IMR-90 (cell line): Measurements from ENCODE around the gene NARF. TPM values are rescaled to one million over a fixed set of nuclear protein-coding genes. Genes with fewer than 3 reads are reported as not detected.

Source experiments
- ATAC-seq: fragments of 200-7000 bp; cut with Tn5 transposase; 2 replicates; pipeline ENCODE4 v1.9.1; 2020; ENCODE audit warnings: low read depth, mild to moderate bottlenecking, moderate library complexity
- BruUV-seq: library from RNA; stranded (reverse); fragments of 400-500 nt; replicated peaks from 2 replicates; lab custom pipeline; 2021; lab: Mats Ljungman, UMichigan
- CTCF ChIA-PET: fragments of 300-600 bp; formaldehyde crosslinking; extraction: SDS; loops from one replicate; lab custom pipeline; 2021; ENCODE audit warnings: antibody characterized with exemption; lab: Yijun Ruan, JAX
- POLR2A ChIA-PET: fragments of 300-600 bp; sonication (Branson Sonifier 250); formaldehyde crosslinking; loops from one replicate; lab custom pipeline; 2022; ENCODE audit warnings: antibody characterized with exemption; ENCODE audit not compliant: unreplicated experiment; lab: Charles Lee
- DNase-seq: peaks from one replicate; pipeline ENCODE4 v3.0.0; 2013
- H2AFZ ChIP-seq: replicated peaks from 2 replicates; pipeline ENCODE3; 2013; ENCODE audit warnings: low read length, mild to moderate bottlenecking; ENCODE audit not compliant: poor library complexity
- H2AK5ac ChIP-seq: 2 replicates; pipeline ENCODE4 v1.6.1; 2013; ENCODE audit warnings: low read depth, low read length, inconsistent platforms
- H2AK9ac ChIP-seq: replicated peaks from 2 replicates; pipeline ENCODE3; 2013; ENCODE audit warnings: mild to moderate bottlenecking, low read depth, low read length, moderate library complexity; ENCODE audit not compliant: poor library complexity
- H2BK120ac ChIP-seq: 2 replicates; pipeline ENCODE4 v1.6.1; 2013; ENCODE audit warnings: low read depth, low read length, inconsistent platforms
- H2BK15ac ChIP-seq: 3 replicates; pipeline ENCODE4 v1.6.1; 2013; ENCODE audit warnings: low read depth, low read length, inconsistent platforms
- H2BK20ac ChIP-seq: 2 replicates; pipeline ENCODE4 v1.6.1; 2013; ENCODE audit warnings: low read depth, mild to moderate bottlenecking, inconsistent platforms, low read length, moderate library complexity
- H2BK5ac ChIP-seq: 2 replicates; pipeline ENCODE4 v1.6.1; 2013; ENCODE audit warnings: mild to moderate bottlenecking, low read depth, low read length, inconsistent platforms; ENCODE audit not compliant: poor library complexity, severe bottlenecking
- H3K14ac ChIP-seq: replicated peaks from 2 replicates; pipeline ENCODE4 v1.6.1; 2013; ENCODE audit warnings: low read depth, low read length, inconsistent platforms
- H3K18ac ChIP-seq: 2 replicates; pipeline ENCODE4 v1.6.1; 2013; ENCODE audit warnings: low read depth, low read length, control low read depth
- H3K23ac ChIP-seq: 2 replicates; pipeline ENCODE4 v1.6.1; 2013; ENCODE audit warnings: low read depth, low read length, inconsistent platforms
- H3K27ac ChIP-seq: 2 replicates; pipeline ENCODE4 v1.5.1; 2013; ENCODE audit warnings: mild to moderate bottlenecking, control low read depth, low read length; ENCODE audit not compliant: insufficient read depth
- H3K27me3 ChIP-seq: 2 replicates; pipeline ENCODE4 v1.6.1; 2013; ENCODE audit warnings: low read length; ENCODE audit not compliant: control insufficient read depth, insufficient read depth
- H3K36me3 ChIP-seq: 2 replicates; pipeline ENCODE4 v1.6.1; 2013; ENCODE audit warnings: low read length, mixed read lengths; ENCODE audit not compliant: control insufficient read depth, insufficient read depth
- H3K4ac ChIP-seq: 2 replicates; pipeline ENCODE4 v1.6.1; 2013; ENCODE audit warnings: low read depth, low read length, inconsistent platforms
- H3K4me1 ChIP-seq: 2 replicates; pipeline ENCODE4 v1.6.1; 2013; ENCODE audit warnings: low read length, mixed read lengths; ENCODE audit not compliant: control insufficient read depth, insufficient read depth
- H3K4me2 ChIP-seq: 2 replicates; pipeline ENCODE4 v1.6.1; 2013; ENCODE audit warnings: low read depth, mild to moderate bottlenecking, control low read depth, low read length, moderate library complexity
- H3K4me3 ChIP-seq: 2 replicates; pipeline ENCODE4 v1.5.1; 2013; ENCODE audit warnings: low read depth, mild to moderate bottlenecking, control low read depth, low read length, moderate library complexity; ENCODE audit not compliant: insufficient read depth
- H3K56ac ChIP-seq: 2 replicates; pipeline ENCODE4 v1.6.1; 2013; ENCODE audit warnings: low read length, inconsistent platforms; ENCODE audit not compliant: insufficient read depth; ENCODE audit errors: extremely low read depth
- H3K79me1 ChIP-seq, 2 experiments: 2 replicates each; pipeline ENCODE4 v1.6.1; 2013; ENCODE audit warnings: low read length in 2 of 2, inconsistent platforms in 1 of 2, low read depth in 1 of 2
- H3K9ac ChIP-seq: 2 replicates; pipeline ENCODE4 v1.6.1; 2013; ENCODE audit warnings: low read depth, low read length, control low read depth
- H3K9me1 ChIP-seq: 2 replicates; pipeline ENCODE4 v1.6.1; 2013; ENCODE audit warnings: low read length, inconsistent platforms; ENCODE audit not compliant: insufficient read depth
- H3K9me3 ChIP-seq: 2 replicates; pipeline ENCODE4 v1.6.1; 2013; ENCODE audit warnings: low read length; ENCODE audit not compliant: control insufficient read depth, insufficient read depth
- H4K20me1 ChIP-seq: 2 replicates; pipeline ENCODE4 v1.6.1; 2013; ENCODE audit warnings: low read length, inconsistent platforms; ENCODE audit not compliant: insufficient read depth
- H4K5ac ChIP-seq: 2 replicates; pipeline ENCODE4 v1.6.1; 2013; ENCODE audit warnings: mild to moderate bottlenecking, low read depth, low read length, control low read depth
- H4K8ac ChIP-seq, 2 experiments: 2 replicates each; pipeline ENCODE4 v1.6.1; 2013; ENCODE audit warnings: low read depth in 2 of 2, low read length in 2 of 2, control low read depth in 1 of 2, inconsistent platforms in 1 of 2
- H4K91ac ChIP-seq: 2 replicates; pipeline ENCODE4 v1.6.1; 2013; ENCODE audit warnings: low read depth, low read length, inconsistent platforms; ENCODE audit not compliant: insufficient read depth
- BHLHE40 ChIP-seq: fragments of 150-350 bp; IDR thresholded peaks from 2 replicates; pipeline ENCODE4 v1.6.1; 2016; ENCODE audit warnings: mild to moderate bottlenecking, low read depth, low read length
- CTCF ChIP-seq: conservative IDR thresholded peaks from 2 replicates; pipeline ENCODE4 v1.5.1; 2012; ENCODE audit warnings: mild to moderate bottlenecking, low read depth, low read length, improper control_type of control experiment
- FOS ChIP-seq: fragments of 150-350 bp; IDR thresholded peaks from 2 replicates; pipeline ENCODE4 v1.6.1; 2016; ENCODE audit warnings: low read depth, low read length
- MAFK ChIP-seq: IDR thresholded peaks from 2 replicates; pipeline ENCODE4 v1.6.1; 2012; ENCODE audit warnings: low read depth, low read length, improper control_type of control experiment
- POLR2A ChIP-seq: IDR thresholded peaks from 2 replicates; pipeline ENCODE4 v1.6.1; 2012; ENCODE audit warnings: mild to moderate bottlenecking, low read depth, low read length
- USF2 ChIP-seq: fragments of 150-350 bp; IDR thresholded peaks from 2 replicates; pipeline ENCODE4 v1.6.1; 2017; ENCODE audit warnings: mild to moderate bottlenecking, antibody characterized with exemption, low read length, low read depth
- WGBS, 2 experiments: methylation state at CpG; one replicate each; pipeline versions ENCODE4 v1.1.5 to v1.1.7; 2013; ENCODE audit warnings: missing lambda C conversion rate in 2 of 2; ENCODE audit not compliant: insufficient read length in 1 of 2; ENCODE audit errors: extremely low coverage in 2 of 2; 5-methylcytosine and 5-hydroxymethylcytosine counted together
- dilution Hi-C: fragments of 300-500 bp; cut with HindIII; formaldehyde crosslinking; loops from one replicate; pipeline ENCODE4 v1.14.3; 2018; ENCODE audit warnings: low sequenced_read_pairs; ENCODE audit not compliant: unreplicated experiment
- in situ Hi-C: fragments of 300-500 bp; cut with MboI; formaldehyde crosslinking; loops from 3 replicates; pipeline ENCODE4 v1.14.3; 2019; ENCODE audit warnings: low sequenced_read_pairs, inconsistent platforms, mixed read lengths
- intact Hi-C: fragments of 100-400 bp; cut with micrococcal nuclease; formaldehyde crosslinking; loops from 2 replicates; pipeline ENCODE4 v1.10.0; 2022
- polyA plus RNA-seq, 3 experiments: library from polyadenylated mRNA; depleted of rRNA; stranded (reverse); fragments of >200 nt; gene quantifications; 2 replicates each; pipeline ENCODE4 v1.2.3, GENCODE V29; 2012; ENCODE audit warnings: low replicate concordance in 1 of 3
- total RNA-seq: library from RNA; depleted of rRNA; stranded (reverse); fragments of >200 nt; gene quantifications from 2 replicates; pipeline ENCODE4 v1.2.3, GENCODE V29; 2012

Gene NARF
- total and polyA plus RNA-seq, 2 of the 4 experiments (the other 2 are of a cell fraction), result 83.7 to 94.8 TPM

- TF ChIP-seq USF2 (no peak), MAFK (no peak), CTCF (no peak), BHLHE40 (no peak), FOS (no peak), POLR2A (no peak)
- Histone ChIP-seq H3K27ac (no peak overlapping the region), H4K20me1 (peaks cover 13% of the 10 kb centered on the region; the same call in 1 of the 2 replicates), H2BK120ac (no peak overlapping the region), H3K9ac (no peak overlapping the region), H3K27me3 (no peaks in the 10 kb centered on the region), H3K56ac (no peak overlapping the region), H3K4me2 (no peak overlapping the region), H2AK9ac (no peak overlapping the region), H4K5ac (no peak overlapping the region), H2BK20ac (no peak overlapping the region), H3K14ac (no peak overlapping the region), H4K8ac (no peak overlapping the region), H3K36me3 (peaks cover 38% of the 10 kb centered on the region), H3K23ac (no peak overlapping the region), H3K9me1 (no peaks in the 10 kb centered on the region; the same call in 1 of the 2 replicates), H4K91ac (no peak overlapping the region), H3K18ac (no peak overlapping the region), H3K79me1 (peaks cover 0 to 7% of the 10 kb centered on the region in 2 experiments; a peak in 2 of 4 replicates), H2BK5ac (no peak overlapping the region), H2AFZ (no peak overlapping the region), H3K4me1 (no peaks in the 10 kb centered on the region; the same call in 1 of the 2 replicates), H2AK5ac (no peak overlapping the region), H3K4me3 (no peak overlapping the region), H2BK15ac (no peak overlapping the region), H3K9me3 (no peaks in the 10 kb centered on the region), H3K4ac (no peak overlapping the region)
- ATAC-seq (no peak), DNase-seq (no peak)
- ChIA-PET CTCF (no interaction called here), POLR2A (no interaction called here)
- in situ Hi-C loops (no loop called here), dilution Hi-C loops (no loop called here), intact Hi-C loops (no loop called here)
- no TSS peak for BruUV-seq
- WGBS, 2 experiments, result 90% methylated on average over 5 of the region's 17 CpGs; no CpG with 5 or more reads in 1 of the 2 experiments
Observed at GRCh38 chr17:82440991-82441627, 17.4 kb upstream of the NARF start.
